ENCODE data around the gene GLRX5.

GLRX5 gene

GRCh38 chr14:95526483-95527386 is 8.1 kb upstream of the GLRX5 start:
- no peak for TF ChIP-seq LEF1 (IDR thresholded peaks at IDR 0.05; ENCODE audit: borderline replicate concordance)
- TF ChIP-seq SUZ12 (IDR thresholded peaks at IDR 0.05): no peak
- TF ChIP-seq FOXA1 (IDR thresholded peaks at IDR 0.05): no peak
- TF ChIP-seq BHLHE40 (IDR thresholded peaks at IDR 0.05; ENCODE audit: borderline replicate concordance): no peak
- no peak for TF ChIP-seq L3MBTL2 (conservative IDR thresholded peaks at IDR 0.05)
- TF ChIP-seq ELF4 (IDR thresholded peaks at IDR 0.05): no peak
- no peak for TF ChIP-seq FOXK2 (IDR thresholded peaks at IDR 0.05)
- TF ChIP-seq SP1 (IDR thresholded peaks at IDR 0.05): no peak
- TF ChIP-seq TARDBP (IDR thresholded peaks at IDR 0.05): no peak
- TF ChIP-seq FOXM1 (IDR thresholded peaks at IDR 0.05; ENCODE audit: borderline replicate concordance): no peak
- no peak for TF ChIP-seq ZNF384 (IDR thresholded peaks at IDR 0.05)
- no peak for TF ChIP-seq ARNT (IDR thresholded peaks at IDR 0.05)
- TF ChIP-seq PKNOX1 (IDR thresholded peaks at IDR 0.05): no peak
- no peak for TF ChIP-seq HDGF (IDR thresholded peaks at IDR 0.05; ENCODE audit: borderline replicate concordance)
- CTCF ChIA-PET: interaction anchor here (0.6 to 2.5 kb wide), 14 partner anchors 9 to 764 kb away, joined by 3 to 18 read pairs (median 4); no protein-coding TSS in a partner anchor
- DNase-seq (ENCODE audit: extremely low spot score): no peak
- POLR2A ChIA-PET: interaction anchor here (0.8 kb wide), 1 partner anchor 8 kb away, joined by 3 read pairs; the partner anchor contains the start of gene GLRX5

- POLR2A ChIA-PET: no interaction called here
- no peak for TF ChIP-seq LEF1 (IDR thresholded peaks at IDR 0.05; ENCODE audit: borderline replicate concordance)
- TF ChIP-seq TARDBP (IDR thresholded peaks at IDR 0.05): no peak
- TF ChIP-seq SP1 (IDR thresholded peaks at IDR 0.05): no peak
- no peak for TF ChIP-seq FOXK2 (IDR thresholded peaks at IDR 0.05)
- TF ChIP-seq L3MBTL2 (conservative IDR thresholded peaks at IDR 0.05): no peak
- no peak for TF ChIP-seq ARNT (IDR thresholded peaks at IDR 0.05)
- no peak for TF ChIP-seq HDGF (IDR thresholded peaks at IDR 0.05; ENCODE audit: borderline replicate concordance)
- TF ChIP-seq NFRKB (IDR thresholded peaks at IDR 0.05): no peak
- no peak for TF ChIP-seq ELF4 (IDR thresholded peaks at IDR 0.05)
- DNase-seq (ENCODE audit: extremely low spot score): no peak
- CTCF ChIA-PET: interaction anchor here (0.6 to 2.5 kb wide), 15 partner anchors 9 to 513 kb away, joined by 3 to 18 read pairs (median 4); no protein-coding TSS in a partner anchor
These were observed 7.4 kb upstream of the GLRX5 start for GRCh38 chr14:95527387-95528002.

GRCh38 chr14:95529216-95529615 is 5.6 kb upstream of the GLRX5 start:
- POLR2A ChIA-PET: no interaction called here
- no peak for DNase-seq (ENCODE audit: extremely low spot score)
- TF ChIP-seq FOXK2 (IDR thresholded peaks at IDR 0.05) (no peak), ZNF384 (IDR thresholded peaks at IDR 0.05) (no peak)
- CTCF ChIA-PET: interaction anchor here (0.7 to 1.2 kb wide), 3 partner anchors 77 to 141 kb away, joined by 3 to 6 read pairs (median 5); no protein-coding TSS in a partner anchor

GRCh38 chr14:95530473-95531276 is 4.2 kb upstream of the GLRX5 start:
- CTCF ChIA-PET: interaction anchor here (1.2 kb wide), 1 partner anchor 88 kb away, joined by 4 read pairs; no protein-coding TSS in a partner anchor
- no peak for TF ChIP-seq ARNT (IDR thresholded peaks at IDR 0.05)
- TF ChIP-seq FOXK2 (IDR thresholded peaks at IDR 0.05): no peak
- no peak for TF ChIP-seq SP1 (IDR thresholded peaks at IDR 0.05)
- no peak for TF ChIP-seq FOXA1 (IDR thresholded peaks at IDR 0.05)
- TF ChIP-seq BHLHE40 (IDR thresholded peaks at IDR 0.05; ENCODE audit: borderline replicate concordance): no peak
- TF ChIP-seq LEF1 (IDR thresholded peaks at IDR 0.05; ENCODE audit: borderline replicate concordance): no peak
- TF ChIP-seq ELF4 (IDR thresholded peaks at IDR 0.05): no peak
- no peak for TF ChIP-seq HDGF (IDR thresholded peaks at IDR 0.05; ENCODE audit: borderline replicate concordance)
- TF ChIP-seq TARDBP (IDR thresholded peaks at IDR 0.05): no peak
- TF ChIP-seq CTBP1 (IDR thresholded peaks at IDR 0.05; ENCODE audit: borderline replicate concordance): no peak
- POLR2A ChIA-PET: no interaction called here
- DNase-seq (ENCODE audit: extremely low spot score): no peak

- no peak for DNase-seq (ENCODE audit: extremely low spot score)
- ChIA-PET CTCF (interaction anchor here (1.2 kb wide), 1 partner anchor 89 kb away, joined by 4 read pairs; no protein-coding TSS in a partner anchor), POLR2A (interaction anchor here (0.8 kb wide), 1 partner anchor 8 kb away, joined by 3 read pairs; no protein-coding TSS in a partner anchor)
- TF ChIP-seq SP1 (IDR thresholded peaks at IDR 0.05) (no peak), CTBP1 (IDR thresholded peaks at IDR 0.05; ENCODE audit: borderline replicate concordance) (no peak), HDGF (IDR thresholded peaks at IDR 0.05; ENCODE audit: borderline replicate concordance) (no peak), LEF1 (IDR thresholded peaks at IDR 0.05; ENCODE audit: borderline replicate concordance) (no peak), SUZ12 (IDR thresholded peaks at IDR 0.05) (no peak), PKNOX1 (IDR thresholded peaks at IDR 0.05) (no peak), BHLHE40 (IDR thresholded peaks at IDR 0.05; ENCODE audit: borderline replicate concordance) (no peak), NFRKB (IDR thresholded peaks at IDR 0.05) (no peak), FOXM1 (IDR thresholded peaks at IDR 0.05; ENCODE audit: borderline replicate concordance) (no peak), FOXA1 (IDR thresholded peaks at IDR 0.05) (no peak), TARDBP (IDR thresholded peaks at IDR 0.05) (no peak), ZNF384 (IDR thresholded peaks at IDR 0.05) (no peak), ARNT (IDR thresholded peaks at IDR 0.05) (no peak), FOXK2 (IDR thresholded peaks at IDR 0.05) (no peak), L3MBTL2 (conservative IDR thresholded peaks at IDR 0.05) (no peak), ELF4 (IDR thresholded peaks at IDR 0.05) (no peak)
These were observed 3.4 kb upstream of the GLRX5 start for GRCh38 chr14:95531473-95531872.
